B cell (primary cell): ENCODE results near the gene XYLT1.

Experiments used
- CTCF ChIP-seq: fragments of 200-600 bp; IDR thresholded peaks from one replicate; pipeline ENCODE4 v1.8.0; 2022; ENCODE audit warnings: antibody characterized with exemption, mild to moderate bottlenecking
- EZH2 ChIP-seq: IDR thresholded peaks from 2 replicates; pipeline ENCODE4 v1.6.1; 2012; ENCODE audit warnings: borderline replicate concordance, low read depth, mild to moderate bottlenecking, moderate library complexity, low read length; ENCODE audit not compliant: insufficient read depth, poor library complexity, severe bottlenecking

GRCh38 chr16:17493012-17493411, 22.3 kb upstream of the XYLT1 start:
- TF ChIP-seq CTCF (no peak), EZH2 (no peak)
